Measurements from ENCODE around the gene OR4F15. TPM values are rescaled to one million over a fixed set of nuclear protein-coding genes. Genes with fewer than 3 reads are reported as not detected.

OR4F15 gene
- total and polyA plus RNA-seq, 2 donors (not counting 1 experiment from before 2014, with no cell fraction given): not detected

GRCh38 chr15:101852356-101852755 is 40.4 kb downstream of the OR4F15 start:
- ChIA-PET POLR2A (no interaction called here), CTCF (no interaction called here)
- Histone ChIP-seq H3K9ac (ENCODE audit: low read length) (no peak overlapping the region), H3K79me2 (ENCODE audit: control insufficient read depth, insufficient read depth, low read length) (no peaks in the 10 kb centered on the region), H4K20me1 (ENCODE audit: control insufficient read depth, insufficient read depth, low read length, poor library complexity, severe bottlenecking) (no peaks in the 10 kb centered on the region), H3K27ac (ENCODE audit: low read length in 2 of 2) (no peak overlapping the region), H3K36me3 (replicated peaks in 1 of 2; ENCODE audit: control extremely low read depth in 1 of 2, control insufficient read depth in 1 of 2, extremely low read depth in 1 of 2, insufficient read depth in 2 of 2, low read length in 1 of 2) (no peaks in the 10 kb centered on the region), H2AFZ (ENCODE audit: insufficient read depth, low read depth, low read length, poor library complexity, severe bottlenecking) (no peak overlapping the region), H3K4me1 (ENCODE audit: control insufficient read depth in 2 of 2, insufficient read depth in 2 of 2, low read length in 2 of 2) (no peaks in the 10 kb centered on the region), H3K27me3 (replicated peaks in 1 of 4; ENCODE audit: control extremely low read depth in 1 of 4, control insufficient read depth in 3 of 4, insufficient read depth in 4 of 4, low read length in 3 of 4) (peaks cover 0 to 3% (median under 1%) of the 10 kb centered on the region in 4 experiments), H3K4me3 (ENCODE audit: control extremely low read depth in 1 of 5, extremely low read depth in 1 of 5, insufficient read depth in 1 of 5, low read depth in 2 of 5, low read length in 4 of 5) (no peak overlapping the region), H3K4me2 (replicated peaks; ENCODE audit: low read depth, low read length, poor library complexity, severe bottlenecking) (no peak overlapping the region), H3K9me3 (ENCODE audit: control extremely low read depth in 1 of 3, control insufficient read depth in 2 of 3, insufficient read depth in 1 of 3, low read length in 2 of 3) (no peaks in the 10 kb centered on the region)
- Mint-ChIP-seq H3K4me3 (no peak overlapping the region), H3K27me3 (peaks cover 39% of the 10 kb centered on the region), H3K9me3 (ENCODE audit: insufficient read depth) (no peaks in the 10 kb centered on the region), H3K4me1 (no peaks in the 10 kb centered on the region), H3K27ac (no peak overlapping the region)
- no CpG with 5 or more reads among the region's 1 CpG for WGBS (ENCODE audit: insufficient coverage)
- TF ChIP-seq CTCF (IDR thresholded peaks at IDR 0.05) (no peak), EZH2 (IDR thresholded peaks at IDR 0.05; ENCODE audit: borderline replicate concordance, insufficient read depth, low read depth, low read length, poor library complexity, severe bottlenecking) (no peak)
- intact Hi-C loops (cut with micrococcal nuclease): no loop called here
- ATAC-seq (ENCODE audit: low read depth) (no peak), DNase-seq (no peak)

Small RNA genes lying within 50 kb of the gene (small RNA-seq; reads per million reads assigned to genes)
- not detected for gene RN7SL209P (ENCODE audit: insufficient read length, low read depth, low replicate concordance)

Other genes starting within 250 kb of the OR4F15 start
- gene TM2D3, start 159.8 kb upstream of the OR4F15 start, total RNA-seq: 56.4 and 63.5 TPM in 2 replicates
- gene TM2D3, start 159.8 kb upstream of the OR4F15 start, polyA plus RNA-seq: 35.5 and 64.0 TPM in 2 replicates
- 27.0 and 32.3 TPM in 2 replicates for gene TARS3, start 87.7 kb upstream of the OR4F15 start, total RNA-seq
- gene TARS3, start 87.7 kb upstream of the OR4F15 start, polyA plus RNA-seq: 8.7 and 9.7 TPM in 2 replicates
- not detected in 2 replicates for gene OR4F6, start 8.7 kb upstream of the OR4F15 start, total RNA-seq
- not detected in 2 replicates for gene OR4F6, start 8.7 kb upstream of the OR4F15 start, polyA plus RNA-seq